B cell (primary cell): ENCODE measurements around the gene FBXW4. TPM values are rescaled to one million over a fixed set of nuclear protein-coding genes. Genes with fewer than 3 reads are reported as not detected.

ENCODE experiments used
- ATAC-seq: fragments of 200-7000 bp; cut with Tn5 transposase; one replicate; pipeline ENCODE4 v1.10.0; 2021; ENCODE audit warnings: low read depth, mild to moderate bottlenecking, moderate number of reproducible peaks, moderate library complexity
- CTCF ChIA-PET: fragments of 350-600 bp; sonication (Branson Sonifier 250); formaldehyde crosslinking; loops from one replicate; lab custom pipeline; 2021; ENCODE audit warnings: antibody characterized with exemption, inconsistent platforms; lab: Charles Lee
- POLR2A ChIA-PET: fragments of 350-600 bp; sonication (Branson Sonifier 250); formaldehyde crosslinking; loops from one replicate; lab custom pipeline; 2021; ENCODE audit warnings: antibody characterized with exemption; lab: Charles Lee
- DNase-seq: peaks from one replicate; pipeline ENCODE4 v3.0.0; 2013
- H2AFZ ChIP-seq: 2 replicates; pipeline ENCODE4 v1.6.1; 2012; ENCODE audit warnings: mild to moderate bottlenecking, low read depth, low read length; ENCODE audit not compliant: insufficient read depth, poor library complexity, severe bottlenecking
- H3K27ac ChIP-seq, 2 donors: 1 replicate in 1 of 2; 2 replicates in 1 of 2; pipeline ENCODE4 v1.5.1; 2012 to 2013; ENCODE audit warnings: low read length in 2 of 2, mild to moderate bottlenecking in 2 of 2, moderate library complexity in 1 of 2
- H3K27me3 ChIP-seq, 4 experiments: fragments of 200-600 bp in 1 of 4; sonication (generic) in 1 of 4; replicated peaks in 1 of 4; 1 replicate in 2 of 4; 2 replicates in 2 of 4; pipeline versions ENCODE4 v1.6.1 to v1.7.0; 2013 to 2016; ENCODE audit warnings: low read length in 3 of 4, mild to moderate bottlenecking in 2 of 4, mixed read lengths in 1 of 4, moderate library complexity in 1 of 4; ENCODE audit not compliant: insufficient read depth in 4 of 4, control insufficient read depth in 3 of 4; ENCODE audit errors: control extremely low read depth in 1 of 4
- H3K36me3 ChIP-seq, 2 experiments: replicated peaks in 1 of 2; 1 replicate in 1 of 2; 2 replicates in 1 of 2; pipeline versions ENCODE4 v1.6.1 to v1.7.1; 2013; ENCODE audit warnings: low read length in 1 of 2; ENCODE audit not compliant: insufficient read depth in 2 of 2, control insufficient read depth in 1 of 2; ENCODE audit errors: control extremely low read depth in 1 of 2, extremely low read depth in 1 of 2
- H3K4me1 ChIP-seq, 2 donors: fragments of 200-600 bp in 1 of 2; sonication (generic) in 1 of 2; 1 replicate in 1 of 2; 2 replicates in 1 of 2; pipeline versions ENCODE4 v1.5.1 to v1.6.1; 2013 to 2017; ENCODE audit warnings: low read length in 2 of 2; ENCODE audit not compliant: control insufficient read depth in 2 of 2, insufficient read depth in 2 of 2
- H3K4me2 ChIP-seq: replicated peaks from 2 replicates; pipeline ENCODE3; 2012; ENCODE audit warnings: mild to moderate bottlenecking, low read depth, low read length; ENCODE audit not compliant: poor library complexity, severe bottlenecking
- H3K4me3 ChIP-seq, 5 experiments: fragments of 200-600 bp in 1 of 5; sonication (generic) in 1 of 5; 1 replicate in 3 of 5; 2 replicates in 2 of 5; pipeline versions ENCODE4 v1.5.1 to v1.7.0; 2011 to 2016; ENCODE audit warnings: low read length in 4 of 5, mild to moderate bottlenecking in 4 of 5, low read depth in 2 of 5, control low read depth in 1 of 5, moderate library complexity in 1 of 5; ENCODE audit not compliant: insufficient read depth in 1 of 5; ENCODE audit errors: control extremely low read depth in 1 of 5, extremely low read depth in 1 of 5
- H3K79me2 ChIP-seq: fragments of 200-600 bp; sonication (generic); one replicate; pipeline ENCODE4 v1.6.0; 2016; ENCODE audit warnings: low read length; ENCODE audit not compliant: control insufficient read depth, insufficient read depth
- H3K9ac ChIP-seq: fragments of 200-600 bp; sonication (generic); 2 replicates; pipeline ENCODE4 v1.6.1; 2017; ENCODE audit warnings: mild to moderate bottlenecking, low read length, moderate library complexity
- H3K9me3 ChIP-seq, 3 donors: one replicate each; pipeline versions ENCODE4 v1.6.1 to v1.7.1; 2013; ENCODE audit warnings: low read length in 2 of 3; ENCODE audit not compliant: control insufficient read depth in 2 of 3, insufficient read depth in 1 of 3; ENCODE audit errors: control extremely low read depth in 1 of 3
- H4K20me1 ChIP-seq: 2 replicates; pipeline ENCODE4 v1.6.0; 2012; ENCODE audit warnings: mild to moderate bottlenecking, low read length; ENCODE audit not compliant: insufficient read depth, control insufficient read depth, poor library complexity, severe bottlenecking
- H3K27ac Mint-ChIP-seq: one replicate; pipeline ENCODE4 v1.8.0; 2021; ENCODE audit warnings: mixed read lengths
- H3K27me3 Mint-ChIP-seq: one replicate; pipeline ENCODE4 v1.8.0; 2021; ENCODE audit warnings: mixed read lengths
- H3K4me1 Mint-ChIP-seq: one replicate; pipeline ENCODE4 v1.8.0; 2021; ENCODE audit warnings: mixed read lengths
- H3K4me3 Mint-ChIP-seq: one replicate; pipeline ENCODE4 v1.8.0; 2021; ENCODE audit warnings: mixed read lengths
- H3K9me3 Mint-ChIP-seq: one replicate; pipeline ENCODE4 v1.8.0; 2022; ENCODE audit warnings: mixed read lengths; ENCODE audit not compliant: insufficient read depth
- EZH2 ChIP-seq: IDR thresholded peaks from 2 replicates; pipeline ENCODE4 v1.6.1; 2012; ENCODE audit warnings: borderline replicate concordance, low read depth, mild to moderate bottlenecking, moderate library complexity, low read length; ENCODE audit not compliant: insufficient read depth, poor library complexity, severe bottlenecking
- WGBS: methylation state at CpG from one replicate; pipeline ENCODE4 v1.1.5; 2013; ENCODE audit warnings: missing lambda C conversion rate; ENCODE audit not compliant: insufficient coverage; 5-methylcytosine and 5-hydroxymethylcytosine counted together
- intact Hi-C: fragments of 100-400 bp; cut with micrococcal nuclease; formaldehyde crosslinking; loops from one replicate; pipeline ENCODE4 v1.10.0; 2022
- polyA plus RNA-seq: library from polyadenylated mRNA; depleted of rRNA; stranded (reverse); fragments of >200 nt; gene quantifications from 2 replicates; pipeline ENCODE4 v1.2.3, GENCODE V29; 2012
- total RNA-seq, 2 donors: library from RNA; stranded (reverse); fragments of 120-200 nt in 1 of 2; gene quantifications; 1 replicate in 1 of 2; 2 replicates in 1 of 2; pipeline versions ENCODE4 v1.2.3 to v1.2.4, GENCODE V29; 2013 to 2022
- TF ChIP-seq, protein P1 (sequence below): fragments of 200-600 bp; IDR thresholded peaks from one replicate; pipeline ENCODE4 v1.8.0; 2022; ENCODE audit warnings: antibody characterized with exemption, mild to moderate bottlenecking

The FBXW4 gene
- total and polyA plus RNA-seq, 2 donors (not counting 1 experiment from before 2014, with no cell fraction given): 72.9 to 99.6 TPM

DNA sequence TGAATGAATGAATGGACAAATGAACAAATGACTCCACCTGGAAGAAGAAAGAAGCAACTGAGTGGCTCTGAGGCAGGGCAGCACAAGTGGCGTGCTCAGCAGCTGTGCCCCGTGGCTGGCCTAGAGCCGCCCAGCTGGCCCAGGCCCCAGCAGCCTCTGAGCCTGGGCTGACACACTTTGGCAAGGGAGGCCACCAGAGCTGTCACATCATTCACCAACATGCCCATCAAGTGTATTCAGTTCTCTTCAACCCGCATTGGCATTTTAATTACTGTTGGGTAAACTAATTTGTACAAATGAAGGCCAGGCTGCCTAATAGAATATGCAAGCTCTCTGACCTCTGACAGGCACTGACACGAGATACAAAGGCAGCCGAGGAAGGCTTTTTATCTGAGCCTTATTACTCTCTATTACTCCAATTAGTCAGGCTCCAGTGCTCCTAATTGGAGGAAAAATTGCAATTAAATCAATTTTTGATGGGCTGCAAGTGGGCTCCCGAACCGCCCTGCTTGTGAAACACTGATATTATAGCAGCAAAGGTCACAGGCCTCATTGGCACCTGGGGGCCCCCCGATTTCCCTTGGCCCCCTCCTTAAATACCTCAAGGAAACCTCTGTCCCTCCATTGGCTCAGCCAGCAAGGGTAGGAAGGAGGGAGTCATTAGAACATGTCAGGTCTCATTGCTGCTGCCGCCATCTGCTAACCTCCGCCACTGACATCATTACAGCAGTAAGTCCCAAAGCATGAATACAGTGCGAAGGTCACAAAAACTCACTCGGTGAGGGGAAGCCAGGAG, 64.9 kb downstream of the FBXW4 start:
- no peak overlapping the region for H2AFZ ChIP-seq
- Mint-ChIP-seq H3K4me1 (peaks cover 7% of the 10 kb centered on the region), H3K9me3 (no peaks in the 10 kb centered on the region), H3K27me3 (no peaks in the 10 kb centered on the region), H3K27ac (no peak overlapping the region), H3K4me3 (no peak overlapping the region)
- CTCF ChIA-PET: no interaction called here
- no peak for DNase-seq
- no peak overlapping the region for H3K4me2 ChIP-seq
- H3K4me3 ChIP-seq: no peak overlapping the region
- no peak overlapping the region for H3K9ac ChIP-seq
- H3K27me3 ChIP-seq: no peaks in the 10 kb centered on the region
- H3K4me1 ChIP-seq: no peaks in the 10 kb centered on the region
- POLR2A ChIA-PET: no interaction called here
- H3K27ac ChIP-seq: no peak overlapping the region
- peaks cover 45% of the 10 kb centered on the region for H3K79me2 ChIP-seq
- H4K20me1 ChIP-seq: peaks cover 78% of the 10 kb centered on the region
- WGBS: 98% methylated on average over 6 of the region's 13 CpGs
- no peak for TF ChIP-seq EZH2
- TF ChIP-seq, protein P1, sequence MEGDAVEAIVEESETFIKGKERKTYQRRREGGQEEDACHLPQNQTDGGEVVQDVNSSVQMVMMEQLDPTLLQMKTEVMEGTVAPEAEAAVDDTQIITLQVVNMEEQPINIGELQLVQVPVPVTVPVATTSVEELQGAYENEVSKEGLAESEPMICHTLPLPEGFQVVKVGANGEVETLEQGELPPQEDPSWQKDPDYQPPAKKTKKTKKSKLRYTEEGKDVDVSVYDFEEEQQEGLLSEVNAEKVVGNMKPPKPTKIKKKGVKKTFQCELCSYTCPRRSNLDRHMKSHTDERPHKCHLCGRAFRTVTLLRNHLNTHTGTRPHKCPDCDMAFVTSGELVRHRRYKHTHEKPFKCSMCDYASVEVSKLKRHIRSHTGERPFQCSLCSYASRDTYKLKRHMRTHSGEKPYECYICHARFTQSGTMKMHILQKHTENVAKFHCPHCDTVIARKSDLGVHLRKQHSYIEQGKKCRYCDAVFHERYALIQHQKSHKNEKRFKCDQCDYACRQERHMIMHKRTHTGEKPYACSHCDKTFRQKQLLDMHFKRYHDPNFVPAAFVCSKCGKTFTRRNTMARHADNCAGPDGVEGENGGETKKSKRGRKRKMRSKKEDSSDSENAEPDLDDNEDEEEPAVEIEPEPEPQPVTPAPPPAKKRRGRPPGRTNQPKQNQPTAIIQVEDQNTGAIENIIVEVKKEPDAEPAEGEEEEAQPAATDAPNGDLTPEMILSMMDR: no peak
- peaks cover 0 to 49% of the 10 kb centered on the region in 2 experiments for H3K36me3 ChIP-seq
- ATAC-seq: no peak
- intact Hi-C loops: no loop called here
- no peaks in the 10 kb centered on the region for H3K9me3 ChIP-seq

DNA sequence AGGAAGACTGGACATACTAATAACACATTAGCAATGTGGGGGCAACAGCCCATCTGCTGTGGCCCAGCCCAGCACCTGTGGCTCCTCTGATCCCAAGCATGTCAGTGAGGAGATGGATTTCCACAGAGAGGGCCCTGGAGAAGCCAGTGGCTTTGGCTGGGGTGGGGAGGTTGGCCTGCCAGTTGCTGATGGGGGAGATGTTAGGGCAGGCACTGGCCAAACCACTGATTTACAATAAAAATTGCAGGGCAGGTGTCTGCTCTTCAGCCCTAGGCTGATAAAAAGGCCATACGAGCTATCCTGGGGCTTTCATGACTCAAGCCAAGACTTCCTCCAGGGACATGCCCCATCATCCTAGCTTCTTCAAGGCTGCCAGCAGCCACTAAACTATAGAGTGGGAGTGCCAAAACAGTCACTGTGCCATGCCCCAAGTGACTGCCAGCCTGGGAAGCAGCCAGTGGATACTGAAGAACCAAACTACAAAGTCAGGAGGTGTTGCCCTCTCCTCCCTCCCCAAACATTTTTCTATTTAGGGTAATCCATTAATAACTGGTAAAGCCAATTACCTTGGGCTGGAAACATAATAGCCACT, 69.1 kb downstream of the FBXW4 start:
- H3K4me3 Mint-ChIP-seq: no peak overlapping the region

More for the DNA sequence above, 69.1 kb downstream of the FBXW4 start:
- ATAC-seq (no peak), DNase-seq (no peak)
- intact Hi-C loops: no loop called here
- ChIA-PET POLR2A (no interaction called here), CTCF (no interaction called here)
- Histone ChIP-seq H3K36me3 (peaks cover 2 to 63% of the 10 kb centered on the region in 2 experiments), H3K9ac (no peak overlapping the region), H3K79me2 (peaks cover 25% of the 10 kb centered on the region), H3K27me3 (no peaks in the 10 kb centered on the region), H3K27ac (no peak overlapping the region), H3K4me3 (no peak overlapping the region), H2AFZ (no peak overlapping the region), H3K4me2 (no peak overlapping the region), H3K4me1 (no peaks in the 10 kb centered on the region), H4K20me1 (peaks cover 59% of the 10 kb centered on the region), H3K9me3 (no peaks in the 10 kb centered on the region)
- Mint-ChIP-seq H3K27ac (no peak overlapping the region), H3K27me3 (no peaks in the 10 kb centered on the region), H3K9me3 (no peaks in the 10 kb centered on the region), H3K4me1 (peaks cover 13% of the 10 kb centered on the region)
- WGBS: 75% methylated on average over 1 of the region's 1 CpG
- TF ChIP-seq, protein P1: no peak
- TF ChIP-seq EZH2: no peak
